B cell (primary cell): ENCODE measurements around the gene MAPKAPK3. TPM values are rescaled to one million over a fixed set of nuclear protein-coding genes. Genes with fewer than 3 reads are reported as not detected.

ENCODE experiments used
- ATAC-seq: fragments of 200-7000 bp; cut with Tn5 transposase; one replicate; pipeline ENCODE4 v1.10.0; 2021; ENCODE audit warnings: low read depth, mild to moderate bottlenecking, moderate number of reproducible peaks, moderate library complexity
- CTCF ChIA-PET: fragments of 350-600 bp; sonication (Branson Sonifier 250); formaldehyde crosslinking; loops from one replicate; lab custom pipeline; 2021; ENCODE audit warnings: antibody characterized with exemption, inconsistent platforms; lab: Charles Lee
- POLR2A ChIA-PET: fragments of 350-600 bp; sonication (Branson Sonifier 250); formaldehyde crosslinking; loops from one replicate; lab custom pipeline; 2021; ENCODE audit warnings: antibody characterized with exemption; lab: Charles Lee
- DNase-seq: peaks from one replicate; pipeline ENCODE4 v3.0.0; 2013
- H2AFZ ChIP-seq: 2 replicates; pipeline ENCODE4 v1.6.1; 2012; ENCODE audit warnings: mild to moderate bottlenecking, low read depth, low read length; ENCODE audit not compliant: insufficient read depth, poor library complexity, severe bottlenecking
- H3K27ac ChIP-seq, 2 donors: 1 replicate in 1 of 2; 2 replicates in 1 of 2; pipeline ENCODE4 v1.5.1; 2012 to 2013; ENCODE audit warnings: low read length in 2 of 2, mild to moderate bottlenecking in 2 of 2, moderate library complexity in 1 of 2
- H3K27me3 ChIP-seq, 4 experiments: fragments of 200-600 bp in 1 of 4; sonication (generic) in 1 of 4; replicated peaks in 1 of 4; 1 replicate in 2 of 4; 2 replicates in 2 of 4; pipeline versions ENCODE4 v1.6.1 to v1.7.0; 2013 to 2016; ENCODE audit warnings: low read length in 3 of 4, mild to moderate bottlenecking in 2 of 4, mixed read lengths in 1 of 4, moderate library complexity in 1 of 4; ENCODE audit not compliant: insufficient read depth in 4 of 4, control insufficient read depth in 3 of 4; ENCODE audit errors: control extremely low read depth in 1 of 4
- H3K36me3 ChIP-seq, 2 experiments: replicated peaks in 1 of 2; 1 replicate in 1 of 2; 2 replicates in 1 of 2; pipeline versions ENCODE4 v1.6.1 to v1.7.1; 2013; ENCODE audit warnings: low read length in 1 of 2; ENCODE audit not compliant: insufficient read depth in 2 of 2, control insufficient read depth in 1 of 2; ENCODE audit errors: control extremely low read depth in 1 of 2, extremely low read depth in 1 of 2
- H3K4me1 ChIP-seq, 2 donors: fragments of 200-600 bp in 1 of 2; sonication (generic) in 1 of 2; 1 replicate in 1 of 2; 2 replicates in 1 of 2; pipeline versions ENCODE4 v1.5.1 to v1.6.1; 2013 to 2017; ENCODE audit warnings: low read length in 2 of 2; ENCODE audit not compliant: control insufficient read depth in 2 of 2, insufficient read depth in 2 of 2
- H3K4me2 ChIP-seq: replicated peaks from 2 replicates; pipeline ENCODE3; 2012; ENCODE audit warnings: mild to moderate bottlenecking, low read depth, low read length; ENCODE audit not compliant: poor library complexity, severe bottlenecking
- H3K4me3 ChIP-seq, 5 experiments: fragments of 200-600 bp in 1 of 5; sonication (generic) in 1 of 5; 1 replicate in 3 of 5; 2 replicates in 2 of 5; pipeline versions ENCODE4 v1.5.1 to v1.7.0; 2011 to 2016; ENCODE audit warnings: low read length in 4 of 5, mild to moderate bottlenecking in 4 of 5, low read depth in 2 of 5, control low read depth in 1 of 5, moderate library complexity in 1 of 5; ENCODE audit not compliant: insufficient read depth in 1 of 5; ENCODE audit errors: control extremely low read depth in 1 of 5, extremely low read depth in 1 of 5
- H3K79me2 ChIP-seq: fragments of 200-600 bp; sonication (generic); one replicate; pipeline ENCODE4 v1.6.0; 2016; ENCODE audit warnings: low read length; ENCODE audit not compliant: control insufficient read depth, insufficient read depth
- H3K9ac ChIP-seq: fragments of 200-600 bp; sonication (generic); 2 replicates; pipeline ENCODE4 v1.6.1; 2017; ENCODE audit warnings: mild to moderate bottlenecking, low read length, moderate library complexity
- H3K9me3 ChIP-seq, 3 donors: one replicate each; pipeline versions ENCODE4 v1.6.1 to v1.7.1; 2013; ENCODE audit warnings: low read length in 2 of 3; ENCODE audit not compliant: control insufficient read depth in 2 of 3, insufficient read depth in 1 of 3; ENCODE audit errors: control extremely low read depth in 1 of 3
- H4K20me1 ChIP-seq: 2 replicates; pipeline ENCODE4 v1.6.0; 2012; ENCODE audit warnings: mild to moderate bottlenecking, low read length; ENCODE audit not compliant: insufficient read depth, control insufficient read depth, poor library complexity, severe bottlenecking
- H3K27ac Mint-ChIP-seq: one replicate; pipeline ENCODE4 v1.8.0; 2021; ENCODE audit warnings: mixed read lengths
- H3K27me3 Mint-ChIP-seq: one replicate; pipeline ENCODE4 v1.8.0; 2021; ENCODE audit warnings: mixed read lengths
- H3K4me1 Mint-ChIP-seq: one replicate; pipeline ENCODE4 v1.8.0; 2021; ENCODE audit warnings: mixed read lengths
- H3K4me3 Mint-ChIP-seq: one replicate; pipeline ENCODE4 v1.8.0; 2021; ENCODE audit warnings: mixed read lengths
- H3K9me3 Mint-ChIP-seq: one replicate; pipeline ENCODE4 v1.8.0; 2022; ENCODE audit warnings: mixed read lengths; ENCODE audit not compliant: insufficient read depth
- CTCF ChIP-seq: fragments of 200-600 bp; IDR thresholded peaks from one replicate; pipeline ENCODE4 v1.8.0; 2022; ENCODE audit warnings: antibody characterized with exemption, mild to moderate bottlenecking
- EZH2 ChIP-seq: IDR thresholded peaks from 2 replicates; pipeline ENCODE4 v1.6.1; 2012; ENCODE audit warnings: borderline replicate concordance, low read depth, mild to moderate bottlenecking, moderate library complexity, low read length; ENCODE audit not compliant: insufficient read depth, poor library complexity, severe bottlenecking
- WGBS: methylation state at CpG from one replicate; pipeline ENCODE4 v1.1.5; 2013; ENCODE audit warnings: missing lambda C conversion rate; ENCODE audit not compliant: insufficient coverage; 5-methylcytosine and 5-hydroxymethylcytosine counted together
- intact Hi-C: fragments of 100-400 bp; cut with micrococcal nuclease; formaldehyde crosslinking; loops from one replicate; pipeline ENCODE4 v1.10.0; 2022
- polyA plus RNA-seq: library from polyadenylated mRNA; depleted of rRNA; stranded (reverse); fragments of >200 nt; gene quantifications from 2 replicates; pipeline ENCODE4 v1.2.3, GENCODE V29; 2012
- total RNA-seq, 2 donors: library from RNA; stranded (reverse); fragments of 120-200 nt in 1 of 2; gene quantifications; 1 replicate in 1 of 2; 2 replicates in 1 of 2; pipeline versions ENCODE4 v1.2.3 to v1.2.4, GENCODE V29; 2013 to 2022

MAPKAPK3 gene
- total and polyA plus RNA-seq, 2 donors (not counting 1 experiment from before 2014, with no cell fraction given): 17.8 to 18.8 TPM

- Histone ChIP-seq H2AFZ (peak overlapping the region; percentile 92), H4K20me1 (no peaks in the 10 kb centered on the region), H3K79me2 (peaks cover 19% of the 10 kb centered on the region), H3K36me3 (peaks cover 0 to 7% of the 10 kb centered on the region in 2 experiments), H3K27ac (peak overlapping the region in 1 of 2 donors; percentile 83), H3K4me3 (peak overlapping the region; percentile 70 to 92 (median 78)), H3K9me3 (no peaks in the 10 kb centered on the region), H3K4me2 (peak overlapping the region; percentile 96), H3K9ac (peak overlapping the region; percentile 81), H3K27me3 (no peaks in the 10 kb centered on the region), H3K4me1 (peaks cover 28 to 45% of the 10 kb centered on the region in 2 donors)
- no peak for DNase-seq
- ChIA-PET CTCF (interaction anchor here (0.6 to 17.6 kb wide), 5 partner anchors 28 to 772 kb away, joined by 3 to 541 read pairs (median 3); partner anchors contain the start of genes C3orf18 and HEMK1), POLR2A (interaction anchor here (0.7 kb wide), 1 partner anchor 14 kb away, joined by 3 read pairs; no protein-coding TSS in a partner anchor)
- no peak for ATAC-seq
- WGBS: 11% methylated on average over 4 of the region's 6 CpGs
- Mint-ChIP-seq H3K4me1 (peaks cover 50% of the 10 kb centered on the region), H3K9me3 (no peaks in the 10 kb centered on the region), H3K27me3 (no peaks in the 10 kb centered on the region), H3K27ac (peak overlapping the region; percentile 92), H3K4me3 (peak overlapping the region; percentile 86)
- intact Hi-C loops: loop anchor here (1.0 to 10.0 kb wide), 2 partner anchors 253 to 1177 kb away; no protein-coding TSS in a partner anchor
- no peak for TF ChIP-seq CTCF
- TF ChIP-seq EZH2: no peak
Observed at GRCh38 chr3:50617911-50618481, 1.0 kb downstream of the MAPKAPK3 start.

DNA sequence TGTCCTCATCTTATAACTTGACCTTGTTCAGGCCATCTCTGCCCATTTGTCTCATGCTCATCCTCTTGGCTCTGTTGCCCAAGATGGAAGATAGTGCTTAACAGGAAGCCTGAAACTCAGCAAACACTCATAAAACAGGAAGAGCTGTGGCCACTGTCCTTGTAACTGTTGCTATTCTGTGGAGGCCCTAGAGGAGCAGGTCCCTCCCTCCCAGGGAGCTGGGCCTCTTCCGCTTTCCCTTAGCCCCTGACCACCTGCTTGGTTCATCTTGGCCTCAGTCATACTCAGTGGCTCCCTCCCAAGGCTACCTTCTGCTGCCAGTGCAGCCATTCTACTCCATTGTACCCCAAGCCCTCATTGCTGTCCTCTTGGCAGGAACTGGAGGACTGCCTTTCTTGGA, 3.5 kb downstream of the MAPKAPK3 start:
- Mint-ChIP-seq H3K4me3 (peak overlapping the region; percentile 5), H3K27ac (peak overlapping the region; percentile 44), H3K27me3 (no peaks in the 10 kb centered on the region), H3K9me3 (no peaks in the 10 kb centered on the region), H3K4me1 (peaks cover 67% of the 10 kb centered on the region)
- no peak overlapping the region for H3K9ac ChIP-seq
- ATAC-seq (no peak), DNase-seq (no peak)
- CTCF ChIA-PET: interaction anchor here (1.0 to 17.6 kb wide), 4 partner anchors 32 to 770 kb away, joined by 3 to 541 read pairs (median 114); partner anchors contain the start of genes C3orf18 and HEMK1
- peaks cover 38% of the 10 kb centered on the region for H3K79me2 ChIP-seq
- no peaks in the 10 kb centered on the region for H3K9me3 ChIP-seq
- peak overlapping the region in 1 of 2 donors; percentile 21 for H3K27ac ChIP-seq
- intact Hi-C loops: no loop called here
- TF ChIP-seq CTCF (no peak), EZH2 (no peak)
- POLR2A ChIA-PET: no interaction called here
- no peak overlapping the region for H3K4me3 ChIP-seq
- 60% methylated on average over 1 of the region's 1 CpG for WGBS
- H3K4me2 ChIP-seq: no peak overlapping the region
- no peak overlapping the region for H2AFZ ChIP-seq
- H3K36me3 ChIP-seq: peaks cover 1 to 7% of the 10 kb centered on the region in 2 experiments
- peaks cover 46 to 66% of the 10 kb centered on the region in 2 donors for H3K4me1 ChIP-seq
- no peaks in the 10 kb centered on the region for H3K27me3 ChIP-seq
- H4K20me1 ChIP-seq: peaks cover 15% of the 10 kb centered on the region
